ENCODE data around the gene FLYWCH1.

FLYWCH1 gene

DNA sequence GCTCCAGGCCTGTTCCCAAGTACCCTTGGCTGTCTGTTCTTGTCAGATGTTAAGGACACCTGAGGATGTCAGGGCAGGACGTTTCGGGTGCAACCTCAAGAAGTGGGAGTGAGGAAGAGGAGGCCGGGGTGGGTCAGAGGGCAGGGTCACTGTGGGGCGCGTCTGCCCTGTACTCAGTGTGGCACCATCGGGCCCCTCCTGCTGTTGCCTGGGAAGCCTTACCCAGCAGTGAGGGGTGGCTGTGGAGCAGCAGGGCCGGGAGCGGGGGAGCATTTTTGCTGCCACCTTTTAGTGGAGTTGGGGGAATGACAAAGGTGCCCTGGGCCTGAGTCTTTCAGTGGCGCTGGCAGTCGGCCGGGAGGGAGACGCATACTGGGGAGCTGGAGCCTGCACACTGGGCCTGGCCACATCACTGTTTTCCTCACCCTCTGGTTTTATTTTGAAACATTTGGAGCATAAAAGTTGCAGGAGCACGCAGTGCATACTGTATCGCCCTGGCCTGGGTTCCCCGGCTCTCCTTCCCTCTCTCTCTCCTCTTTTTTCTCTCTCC is 11.1 kb upstream of the FLYWCH1 start:
- DNase-seq: no peak

DNA sequence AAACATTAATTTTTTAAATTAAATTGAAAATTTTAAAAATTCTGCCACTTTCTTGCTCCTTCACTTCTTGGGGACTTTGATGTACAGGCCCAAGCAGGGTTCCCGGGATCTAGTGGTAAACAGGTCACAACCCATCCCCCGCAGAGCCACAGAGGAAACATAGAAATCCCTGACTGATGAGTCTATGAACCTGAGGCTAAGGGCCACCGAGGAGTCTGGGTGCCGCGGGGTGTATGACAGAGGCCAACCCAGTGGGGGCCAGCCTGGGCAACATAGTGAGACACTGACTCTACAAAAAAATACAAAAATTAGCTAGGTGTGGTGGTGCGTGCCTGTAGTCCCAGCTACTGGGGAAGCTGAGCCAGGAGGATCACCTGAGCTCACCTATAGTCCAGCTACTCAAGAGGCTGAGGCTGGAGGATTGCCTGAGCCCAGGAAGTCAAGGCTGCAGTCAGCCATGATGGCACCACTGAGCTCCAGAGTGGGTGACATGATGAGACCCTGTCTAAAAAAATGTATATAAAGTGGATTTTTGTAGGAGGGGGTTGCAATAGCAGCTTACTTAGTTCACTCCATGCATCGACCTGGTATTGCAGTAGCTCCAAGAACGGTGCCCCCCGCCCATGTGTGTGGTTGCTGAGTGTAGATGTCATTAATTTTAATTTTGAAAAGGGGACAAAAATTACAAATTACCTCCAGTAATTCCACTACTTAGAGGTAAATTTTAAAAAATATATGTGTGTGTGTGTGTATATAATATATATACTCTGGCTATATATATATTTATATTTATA is 9.2 kb upstream of the FLYWCH1 start:
- no peak for DNase-seq

DNA sequence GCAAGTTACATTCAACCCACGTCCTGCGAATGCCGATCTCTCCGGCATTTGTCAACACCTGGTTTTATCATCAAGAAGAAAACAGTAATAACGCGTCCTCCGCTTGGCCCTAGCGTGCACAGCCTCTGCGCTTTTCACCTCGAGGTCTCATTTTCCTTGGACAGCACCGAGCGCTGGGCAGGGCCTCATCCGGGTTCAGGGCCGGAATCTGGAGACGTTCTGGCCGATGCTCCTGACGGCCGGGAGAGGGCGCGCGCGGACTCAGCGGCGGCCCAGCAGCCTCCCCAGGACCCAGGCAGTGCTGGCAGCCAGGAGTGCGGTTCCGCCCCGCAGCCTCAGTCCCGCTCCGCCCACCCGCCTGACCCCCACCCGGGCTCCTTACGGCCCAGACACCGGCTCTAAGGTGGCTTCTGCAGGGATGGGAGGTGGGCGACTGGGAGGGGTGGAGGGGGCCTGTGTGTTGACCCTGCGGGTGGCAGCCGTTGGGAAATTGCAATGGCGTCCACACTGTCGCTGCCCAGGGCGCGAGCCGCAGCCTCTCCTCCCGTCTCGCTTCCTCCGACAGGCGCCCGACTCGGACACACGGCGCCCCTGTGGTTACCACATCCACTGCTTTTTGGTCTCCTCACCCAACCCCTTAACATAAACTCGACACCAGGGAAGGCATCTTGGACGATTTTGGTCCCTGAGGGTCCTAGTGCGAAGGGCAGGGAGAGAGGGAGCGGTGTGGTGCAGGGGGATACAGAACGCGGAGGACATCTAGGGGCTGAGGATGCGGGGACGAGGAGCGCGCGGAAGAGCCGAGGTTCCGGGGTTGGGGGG is 7.4 kb upstream of the FLYWCH1 start:
- DNase-seq: peak; percentile 73 to 89

DNA sequence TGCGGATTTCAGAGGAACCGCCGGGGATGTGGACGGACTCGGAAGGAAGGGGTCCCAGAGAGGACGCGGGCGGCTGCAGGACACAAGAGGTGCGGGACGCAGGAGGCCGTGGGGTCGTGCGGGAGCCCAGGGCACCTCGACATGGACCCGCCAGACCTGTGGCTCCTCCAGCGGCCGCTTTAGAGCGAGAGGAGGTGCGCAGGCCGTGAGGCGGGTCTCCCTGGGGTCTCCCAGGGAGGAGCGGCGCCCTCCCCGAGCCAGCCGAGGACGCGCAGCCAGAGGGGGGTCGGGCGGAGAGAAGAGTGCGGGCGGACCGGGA is 6.8 kb upstream of the FLYWCH1 start:
- no peak for DNase-seq

DNA sequence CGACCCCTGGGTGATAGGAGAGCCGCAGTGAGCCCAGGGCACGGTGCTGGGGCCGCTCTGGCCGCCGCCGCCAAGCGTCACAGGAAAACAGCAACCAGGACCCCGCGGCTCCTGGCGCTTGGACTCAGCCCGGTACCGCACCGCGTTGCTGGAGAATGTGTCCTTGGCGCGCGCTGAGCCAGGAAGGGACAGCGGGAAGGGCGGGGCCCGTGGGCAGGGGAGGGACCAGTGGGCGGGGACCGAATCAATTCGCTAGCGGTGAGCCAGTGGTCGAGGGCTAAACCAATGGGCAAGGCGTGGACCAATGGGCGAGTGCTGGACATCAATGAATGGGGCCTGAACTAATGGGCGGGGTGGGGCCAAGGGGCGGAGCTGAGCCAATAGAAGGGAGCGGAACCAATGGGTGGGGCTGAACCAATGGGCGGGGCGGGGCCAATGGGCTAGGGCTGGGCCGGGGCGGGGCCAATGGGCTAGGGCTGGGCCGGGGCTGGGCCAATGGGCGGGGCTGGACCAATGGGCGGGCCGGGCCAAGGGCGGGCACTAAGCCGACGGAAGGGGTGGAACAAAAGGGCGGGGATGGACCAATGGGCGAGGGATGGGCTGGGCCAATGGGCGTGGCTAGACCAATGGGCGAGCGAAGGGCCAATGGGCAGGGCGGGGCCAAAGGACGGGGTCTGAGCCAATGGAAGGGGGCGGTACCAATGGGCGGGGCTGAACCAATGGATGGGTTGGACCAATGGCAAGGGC is 6.3 kb upstream of the FLYWCH1 start:
- peak; percentile 100 for DNase-seq

DNA sequence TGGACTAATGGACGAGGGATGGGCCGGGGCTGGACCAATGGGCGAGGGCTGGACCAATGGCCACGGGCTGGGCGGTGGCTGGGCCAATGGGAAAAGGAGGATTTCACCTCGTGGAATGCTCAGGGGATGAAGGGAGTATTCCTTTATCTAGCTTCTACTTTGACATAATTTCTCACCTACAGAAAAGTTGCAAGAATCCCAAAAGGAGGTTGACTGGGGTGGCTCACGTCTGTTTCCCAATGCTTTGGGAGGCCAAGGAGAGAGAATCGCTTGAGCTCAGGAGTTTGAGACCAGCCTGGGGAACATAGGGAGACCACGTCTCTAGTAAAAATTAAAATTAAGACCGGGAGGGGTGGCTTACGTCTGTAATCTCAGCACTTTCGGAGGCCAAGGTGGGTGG is 5.7 kb upstream of the FLYWCH1 start:
- no peak for DNase-seq

DNA sequence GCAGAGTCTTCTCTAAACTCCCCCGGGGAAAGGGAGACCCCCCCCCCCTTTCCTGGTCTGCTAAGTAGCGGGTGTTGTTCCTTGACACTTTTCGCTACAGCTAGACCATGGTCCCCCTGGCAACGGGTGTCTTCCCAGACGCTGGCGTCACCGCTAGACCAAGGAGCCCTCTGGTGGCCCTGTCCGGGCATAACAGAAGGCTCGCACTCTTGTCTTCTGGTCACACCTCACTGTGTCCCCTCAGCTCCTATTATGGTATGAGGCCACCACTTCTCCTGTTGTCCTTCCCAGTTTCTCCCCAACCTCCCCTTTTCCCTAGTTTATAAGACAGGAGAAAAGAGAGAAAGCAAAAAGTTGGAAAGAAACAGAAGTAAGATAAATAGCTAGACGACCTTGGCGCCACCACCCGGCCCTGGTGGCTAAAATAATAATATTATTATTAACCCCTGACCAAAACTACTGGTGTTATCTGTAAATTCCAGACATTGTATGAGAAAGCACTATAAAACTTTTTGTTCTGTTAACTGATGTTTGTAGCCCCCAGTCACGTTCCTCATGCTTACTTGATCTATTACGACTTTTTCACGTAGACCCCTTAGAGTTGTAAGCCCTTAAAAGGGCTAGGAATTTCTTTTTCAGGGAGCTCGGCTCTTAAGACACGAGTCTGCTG is 4.5 kb upstream of the FLYWCH1 start:
- peak; percentile 25 to 44 for DNase-seq

DNA sequence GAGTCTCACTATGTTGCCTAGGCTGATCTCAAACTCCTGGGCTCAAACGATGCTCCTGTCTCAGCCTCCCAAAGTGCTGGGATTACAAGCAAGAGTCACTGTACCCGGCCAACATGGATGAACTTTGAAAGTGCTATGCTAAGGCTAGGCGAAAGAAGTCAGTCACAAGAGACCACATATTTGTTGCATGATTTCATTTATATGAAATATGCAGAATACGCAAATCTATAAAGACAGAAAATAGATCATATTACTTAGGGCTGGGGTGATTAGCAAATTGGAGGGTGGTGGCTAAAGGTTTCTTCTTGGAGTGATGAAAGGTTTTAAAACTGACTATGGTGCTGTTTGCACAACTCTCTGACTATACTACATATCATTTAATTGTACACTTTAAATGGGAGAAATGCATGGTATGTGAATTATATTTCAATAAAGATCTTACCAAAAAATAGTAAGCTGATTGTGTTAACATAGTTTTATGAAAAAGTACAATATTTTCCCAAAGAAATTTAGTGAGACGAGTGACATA is 1.2 kb upstream of the FLYWCH1 start:
- DNase-seq: no peak

DNA sequence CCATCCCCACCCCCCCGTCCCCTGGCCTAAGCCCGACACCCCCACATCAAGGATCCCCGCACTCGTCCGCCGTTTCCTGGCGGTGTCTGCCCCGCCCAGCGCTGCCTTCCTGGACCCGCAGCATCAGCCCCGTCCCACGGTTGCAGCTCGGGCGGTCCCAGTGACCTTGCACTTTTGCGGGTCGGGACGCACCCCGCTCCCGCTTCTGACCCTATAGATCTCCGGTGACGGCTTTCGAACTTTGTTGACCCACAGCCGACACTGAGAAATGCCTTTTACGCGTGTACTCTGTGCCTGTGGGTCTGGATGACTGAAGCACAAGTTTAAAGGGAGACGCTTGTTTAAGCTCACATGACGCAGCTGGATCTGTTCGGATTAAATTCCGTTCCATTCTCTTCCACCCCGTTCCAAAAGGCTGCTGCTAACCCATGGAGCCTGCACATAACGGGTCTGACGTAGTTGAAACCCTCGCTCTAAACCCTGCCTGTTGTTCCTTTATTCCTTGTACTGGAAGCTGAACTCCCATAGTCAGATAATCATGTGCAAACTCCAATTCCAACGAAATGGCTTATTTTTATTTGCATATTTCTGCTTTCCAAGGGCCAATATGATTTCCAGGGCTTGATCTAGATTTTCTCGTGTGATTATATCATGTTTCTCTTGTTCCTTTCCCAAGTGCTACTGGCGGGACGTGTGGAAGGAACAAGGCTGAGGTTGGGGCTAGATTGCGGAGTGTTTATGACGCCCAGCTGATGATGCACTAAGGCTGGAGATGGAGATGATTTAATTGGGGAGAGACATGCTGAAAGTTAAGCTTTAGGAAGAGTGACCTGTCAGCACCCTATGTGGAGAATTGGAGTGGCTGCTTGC is 834 bp downstream of the FLYWCH1 start:
- DNase-seq: peak; percentile 18 to 28

DNA sequence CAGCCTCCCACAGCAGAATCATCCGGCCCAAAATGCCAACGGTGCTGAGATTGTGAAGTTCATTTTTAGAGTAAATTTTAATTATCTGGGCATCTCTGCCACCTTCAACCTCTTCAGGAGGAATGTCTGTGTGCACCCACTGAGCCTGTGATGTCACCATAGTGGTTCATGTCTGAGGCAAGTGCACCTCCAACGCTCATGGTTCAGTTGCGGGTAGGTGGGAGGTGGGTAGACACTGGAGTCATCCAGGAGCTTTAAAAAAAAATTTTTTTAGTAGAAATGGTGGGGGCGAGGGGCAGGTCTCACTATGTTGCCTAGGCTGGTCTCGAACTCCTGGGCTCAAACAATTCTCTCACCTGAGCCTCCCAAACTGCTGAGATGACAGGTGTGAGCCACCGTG is 1.9 kb downstream of the FLYWCH1 start:
- no peak for DNase-seq

DNA sequence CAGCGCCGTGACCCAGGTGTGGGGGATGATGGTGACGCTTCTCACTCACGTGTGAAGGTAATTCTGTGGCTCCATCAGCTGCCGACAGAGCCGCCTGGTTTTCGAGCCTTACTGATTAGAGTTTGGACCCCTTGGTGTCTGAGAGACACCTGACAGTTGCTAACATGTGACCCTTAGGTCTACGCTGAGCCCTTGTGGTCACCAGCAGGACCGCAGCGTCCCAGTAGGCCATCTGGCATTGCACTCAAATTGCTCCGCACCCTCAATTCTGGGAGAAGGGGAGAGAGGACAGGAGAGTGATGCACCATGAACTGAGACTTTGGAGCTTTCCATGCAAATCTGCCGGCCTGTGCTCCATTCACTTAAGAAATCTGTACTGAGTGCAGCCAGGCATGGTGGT is 2.5 kb downstream of the FLYWCH1 start:
- no peak for DNase-seq

DNA sequence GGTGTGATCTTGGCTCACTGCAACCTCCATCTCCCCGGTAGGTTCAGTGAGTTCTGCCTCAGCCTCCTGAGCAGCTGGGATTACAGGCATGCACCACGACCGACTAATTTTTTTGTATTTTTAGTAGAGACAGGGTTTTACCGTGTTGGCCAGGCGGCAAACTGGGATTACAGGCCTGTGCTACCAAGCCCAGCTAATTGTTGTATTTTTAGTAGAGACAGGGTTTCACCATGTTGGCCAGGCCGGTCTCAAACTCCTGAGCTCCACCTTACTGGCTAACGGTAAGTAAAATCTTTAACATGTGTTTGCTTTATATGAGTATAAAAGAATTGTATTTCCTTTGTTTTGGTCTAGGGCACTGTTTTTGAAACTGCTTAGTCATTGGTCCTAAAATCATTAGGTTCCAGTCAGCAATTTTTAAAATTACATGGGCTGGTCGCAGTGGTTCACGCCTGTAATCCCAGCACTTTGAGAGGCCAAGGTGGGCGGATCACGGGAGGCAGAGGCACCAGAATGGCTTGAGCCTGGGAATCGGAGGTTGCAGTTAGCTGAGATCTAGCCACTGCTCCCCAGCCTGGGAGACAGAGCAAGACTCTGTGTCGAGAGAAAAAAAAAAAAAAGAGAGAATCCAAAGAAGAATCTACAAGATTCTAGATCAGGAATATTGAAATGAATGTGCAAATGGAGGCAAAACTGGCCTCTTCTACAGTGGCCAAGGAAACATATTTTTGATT is 3.6 kb downstream of the FLYWCH1 start:
- no peak for DNase-seq

DNA sequence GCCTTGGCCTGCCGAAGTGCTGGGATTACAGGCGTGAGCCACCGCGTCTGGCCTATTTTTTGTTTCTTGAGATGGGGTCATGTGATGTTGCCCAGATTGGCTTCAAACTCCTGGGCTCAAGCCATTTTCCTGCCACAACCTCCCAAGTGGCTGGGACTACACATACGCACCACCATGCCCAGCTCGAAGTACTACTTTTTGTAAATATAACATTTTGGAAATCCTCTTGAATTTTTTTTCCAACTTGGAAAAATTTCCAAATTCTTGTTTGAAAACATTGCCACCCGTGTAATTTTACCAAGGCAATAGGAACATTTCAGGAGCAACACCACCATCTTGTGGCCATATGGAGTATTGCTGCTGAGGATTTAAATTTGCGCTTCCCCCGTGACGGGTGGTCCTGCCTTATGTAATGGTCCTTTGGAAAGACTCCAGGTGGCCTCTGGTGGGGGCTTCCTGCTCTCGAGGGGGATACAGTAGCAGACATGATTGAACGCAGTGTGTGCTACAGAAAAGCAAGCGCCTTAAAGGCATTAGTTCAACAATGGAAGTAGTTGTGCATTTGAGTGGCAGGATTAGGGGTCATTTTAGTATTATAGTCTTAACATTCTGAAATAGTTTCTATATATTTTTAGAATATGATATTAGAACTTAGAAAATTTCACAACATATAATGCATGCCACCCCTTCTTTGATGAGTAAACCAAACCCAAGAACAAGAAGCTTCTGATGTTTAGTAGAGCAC is 8.0 kb downstream of the FLYWCH1 start:
- peak; percentile 44 to 90 for DNase-seq

DNA sequence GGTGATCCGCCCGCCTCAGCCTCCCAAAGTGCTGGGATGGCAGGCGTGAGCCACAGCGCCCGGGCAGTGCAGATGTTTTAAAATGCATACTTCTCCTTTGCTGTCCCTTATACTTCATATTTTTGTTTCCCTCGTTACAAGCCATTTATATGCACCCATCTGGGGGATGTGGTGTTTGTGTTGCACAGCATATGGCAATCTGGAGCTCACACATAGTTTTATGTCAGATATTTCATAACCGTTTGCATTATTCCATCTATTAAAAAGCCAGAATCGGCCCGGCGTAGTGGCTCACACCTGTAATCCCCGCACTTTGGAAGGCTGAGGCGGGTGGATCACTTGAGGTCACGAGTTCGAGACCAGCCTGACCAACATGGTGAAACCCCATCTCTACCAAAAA is 11.8 kb downstream of the FLYWCH1 start:
- no peak for DNase-seq

DNA sequence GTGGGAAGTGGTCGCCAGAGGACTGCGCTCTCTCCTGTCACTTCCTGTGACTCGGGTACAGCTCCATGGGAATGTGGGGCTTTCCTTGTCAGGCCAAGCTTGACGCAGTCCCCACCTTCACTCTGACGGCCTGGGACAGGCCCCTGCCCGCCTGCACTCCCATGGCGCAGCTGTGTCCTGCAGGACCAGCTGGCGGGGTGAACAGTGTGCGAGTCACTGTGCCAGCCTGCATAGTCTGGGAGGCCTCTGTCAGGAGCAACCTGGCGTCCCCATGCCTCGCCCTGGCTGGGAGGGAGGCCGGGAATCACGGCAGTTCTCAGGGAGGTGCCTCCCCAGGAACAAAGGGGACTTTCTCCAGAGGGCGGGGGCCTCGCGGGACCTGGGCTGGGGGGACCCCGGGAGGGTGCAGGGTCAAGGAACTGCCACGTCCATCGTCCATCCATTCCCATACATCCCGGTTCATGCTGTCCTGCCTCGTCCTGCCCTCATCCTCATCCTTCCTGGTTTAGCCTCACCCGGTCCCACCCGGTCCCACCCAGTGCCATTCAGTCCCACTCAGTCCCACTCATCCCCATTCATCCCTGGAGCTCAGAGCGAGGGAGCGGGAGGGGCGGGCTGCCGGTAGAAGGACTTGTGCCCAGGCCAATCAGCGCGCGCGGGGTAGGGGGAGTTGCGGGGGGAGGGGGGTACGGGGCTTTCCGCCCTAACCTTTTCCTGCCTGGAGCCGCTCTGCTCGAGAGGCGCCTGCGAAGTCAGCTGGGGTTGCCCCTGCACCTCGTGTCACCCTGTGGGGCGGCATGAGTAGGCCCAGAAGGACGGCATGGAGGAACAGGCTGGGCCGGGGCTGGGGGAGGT is 13.4 kb downstream of the FLYWCH1 start:
- no peak for DNase-seq

DNA sequence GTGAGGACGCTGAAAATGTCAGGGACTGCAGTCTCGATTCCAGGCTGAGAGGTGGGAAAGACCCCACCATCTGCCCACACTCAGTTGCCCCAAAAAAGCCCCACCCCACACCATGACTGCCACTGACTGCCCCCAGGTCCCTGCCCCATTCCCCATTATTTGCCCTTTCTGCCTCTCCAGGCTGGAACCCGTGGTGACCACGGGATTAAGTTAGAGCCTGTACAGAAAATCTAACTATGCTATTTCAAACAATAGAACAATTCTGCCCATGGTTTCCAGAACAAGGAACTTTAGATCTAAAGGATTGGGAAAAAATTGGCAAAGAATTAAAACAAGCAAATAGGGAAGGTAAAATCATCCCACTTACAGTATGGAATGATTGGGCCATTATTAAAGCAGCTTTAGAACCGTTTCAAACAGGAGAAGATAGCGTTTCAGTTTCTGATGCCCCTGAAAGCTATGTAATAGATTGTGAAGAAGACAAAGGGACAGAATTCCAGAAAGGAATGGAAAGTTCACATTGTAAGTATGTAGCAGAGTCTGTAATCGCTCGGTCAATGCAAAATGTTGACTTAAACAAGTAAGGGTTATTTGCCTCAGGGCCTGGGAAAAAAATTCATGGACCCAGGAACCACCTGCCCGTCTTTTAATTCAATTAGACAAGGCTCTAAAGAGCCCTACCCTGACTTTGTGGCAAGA is 14.4 kb downstream of the FLYWCH1 start:
- DNase-seq: no peak

DNA sequence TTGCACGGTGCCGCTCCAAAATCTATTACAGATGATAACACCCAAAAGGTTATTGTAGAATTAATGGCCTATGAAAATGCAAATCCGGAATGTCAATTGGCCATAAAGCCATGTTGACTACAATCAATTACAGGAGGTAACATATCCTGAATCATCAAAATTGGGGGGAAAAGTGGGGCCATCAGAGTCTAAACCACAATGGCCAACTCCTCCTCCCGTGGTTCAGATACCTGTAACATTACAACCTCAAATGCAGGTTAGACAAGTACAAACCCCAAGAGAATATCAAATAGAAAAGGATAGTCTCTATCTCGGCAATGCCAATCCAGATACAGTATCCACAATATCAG is 14.9 kb downstream of the FLYWCH1 start:
- no peak for DNase-seq

DNA sequence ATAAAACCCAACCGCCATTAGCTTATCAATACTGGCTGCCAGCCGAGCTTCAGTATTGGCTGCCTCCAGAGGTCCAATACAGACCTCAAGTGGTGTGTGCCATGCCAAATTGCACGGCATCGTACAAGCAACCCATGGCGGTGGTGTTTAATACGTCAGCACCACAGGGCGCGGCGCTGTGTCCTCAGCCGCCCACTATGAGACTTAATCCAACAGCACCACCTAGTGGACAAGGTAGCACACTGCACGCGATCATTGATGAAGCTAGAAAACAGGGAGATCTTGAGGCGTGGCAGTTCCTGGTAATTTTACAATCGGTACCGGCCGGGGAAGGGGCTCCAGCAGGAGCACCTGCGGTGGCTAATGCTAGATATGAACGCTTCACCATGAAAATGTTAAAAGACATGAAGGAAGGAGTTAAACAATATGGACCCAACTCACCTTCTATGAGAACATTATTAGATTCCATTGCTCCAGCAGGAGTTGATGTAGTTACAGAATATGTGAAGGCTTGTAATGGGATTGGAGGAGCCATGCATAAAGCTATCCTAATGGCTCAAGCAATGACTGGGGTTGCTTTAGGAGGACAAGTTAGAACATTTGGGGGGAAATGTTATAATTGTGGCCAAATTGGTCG is 15.4 kb downstream of the FLYWCH1 start:
- peak; percentile 81 to 99 for DNase-seq
